ENCODE data around the gene MFSD6L. TPM values are rescaled to one million over a fixed set of nuclear protein-coding genes. Genes with fewer than 3 reads are reported as not detected.

MFSD6L gene
- total RNA-seq, 1 experiment from 2014 or later, result 2.1 TPM

GRCh38 chr17:8829036-8829941, 30.1 kb upstream of the MFSD6L start:
- no peak overlapping the region for H3K27ac Mint-ChIP-seq
- H3K4me3 Mint-ChIP-seq, result no peak overlapping the region

More at GRCh38 chr17:8829036-8829941, 30.1 kb upstream of the MFSD6L start:
- Histone ChIP-seq H2BK15ac (ENCODE audit: low read depth, low read length) (no peak overlapping the region), H3K79me1 (ENCODE audit: insufficient read depth, low read depth, low read length, poor library complexity, severe bottlenecking) (no peaks in the 10 kb centered on the region), H2AK5ac (ENCODE audit: insufficient read length, low read length) (no peak overlapping the region), H3K56ac (ENCODE audit: insufficient read length, low read depth, low read length) (no peak overlapping the region), H4K5ac (ENCODE audit: insufficient read length, low read depth, low read length) (peak overlapping the region; percentile 30), H2BK12ac (ENCODE audit: insufficient read length, low read depth, low read length) (no peak overlapping the region), H2BK20ac (ENCODE audit: low read depth, low read length, poor library complexity, severe bottlenecking) (no peak overlapping the region), H4K91ac (ENCODE audit: insufficient read length, low read depth, low read length) (no peak overlapping the region), H4K8ac (replicated peaks; ENCODE audit: insufficient read length, low read depth, low read length) (peak overlapping the region; percentile 20), H4K20me1 (ENCODE audit: control insufficient read depth, insufficient read depth, insufficient read length) (no peaks in the 10 kb centered on the region), H3K23ac (ENCODE audit: insufficient read length, low read depth, low read length) (no peak overlapping the region), H3K27me3 (ENCODE audit: insufficient read depth, low read length) (no peaks in the 10 kb centered on the region), H3T11ph (ENCODE audit: low read length) (no peak overlapping the region), H3K4me2 (ENCODE audit: insufficient read depth, insufficient read length, low read length) (no peak overlapping the region), H3K9ac (ENCODE audit: extremely low read depth, insufficient read length, low read length) (no peak overlapping the region), H3K23me2 (ENCODE audit: insufficient read length, low read depth, low read length, poor library complexity, severe bottlenecking) (no peaks in the 10 kb centered on the region), H2BK120ac (ENCODE audit: low read depth, low read length, poor library complexity, severe bottlenecking) (no peak overlapping the region), H3K4me1 (ENCODE audit: insufficient read depth, low read length) (no peaks in the 10 kb centered on the region), H3K14ac (ENCODE audit: insufficient read depth, low read length) (no peak overlapping the region), H3K4ac (ENCODE audit: low read depth, low read length) (no peak overlapping the region), H2BK5ac (ENCODE audit: insufficient read length, low read length) (no peak overlapping the region), H3K27ac (ENCODE audit: insufficient read length, low read depth, low read length) (no peak overlapping the region), H2AFZ (ENCODE audit: low read length) (no peak overlapping the region), H3K9me3 (ENCODE audit: control insufficient read depth, low read depth, low read length) (no peaks in the 10 kb centered on the region), H3K79me2 (ENCODE audit: insufficient read depth, low read length) (no peaks in the 10 kb centered on the region), H3K18ac (ENCODE audit: insufficient read length, low read depth, low read length) (no peak overlapping the region)
- H3K36me3 Mint-ChIP-seq (ENCODE audit: insufficient read depth in 1 of 3, low read depth in 3 of 3), result no peaks in the 10 kb centered on the region; a peak in 1 of 7 replicates
- H3K4me1 Mint-ChIP-seq, result peaks cover 4 to 11% of the 10 kb centered on the region in 2 experiments; a peak in 3 of 4 replicates
- DNase-seq, result no peak
- peaks cover 7% of the 10 kb centered on the region for H3K27me3 Mint-ChIP-seq (ENCODE audit: low read depth)
- TF ChIP-seq, protein P1, sequence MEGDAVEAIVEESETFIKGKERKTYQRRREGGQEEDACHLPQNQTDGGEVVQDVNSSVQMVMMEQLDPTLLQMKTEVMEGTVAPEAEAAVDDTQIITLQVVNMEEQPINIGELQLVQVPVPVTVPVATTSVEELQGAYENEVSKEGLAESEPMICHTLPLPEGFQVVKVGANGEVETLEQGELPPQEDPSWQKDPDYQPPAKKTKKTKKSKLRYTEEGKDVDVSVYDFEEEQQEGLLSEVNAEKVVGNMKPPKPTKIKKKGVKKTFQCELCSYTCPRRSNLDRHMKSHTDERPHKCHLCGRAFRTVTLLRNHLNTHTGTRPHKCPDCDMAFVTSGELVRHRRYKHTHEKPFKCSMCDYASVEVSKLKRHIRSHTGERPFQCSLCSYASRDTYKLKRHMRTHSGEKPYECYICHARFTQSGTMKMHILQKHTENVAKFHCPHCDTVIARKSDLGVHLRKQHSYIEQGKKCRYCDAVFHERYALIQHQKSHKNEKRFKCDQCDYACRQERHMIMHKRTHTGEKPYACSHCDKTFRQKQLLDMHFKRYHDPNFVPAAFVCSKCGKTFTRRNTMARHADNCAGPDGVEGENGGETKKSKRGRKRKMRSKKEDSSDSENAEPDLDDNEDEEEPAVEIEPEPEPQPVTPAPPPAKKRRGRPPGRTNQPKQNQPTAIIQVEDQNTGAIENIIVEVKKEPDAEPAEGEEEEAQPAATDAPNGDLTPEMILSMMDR (conservative IDR thresholded peaks at IDR 0.05), result no peak
- peaks cover 1 to 5% of the 10 kb centered on the region in 2 experiments; a peak in 3 of 5 replicates for H3K9me3 Mint-ChIP-seq
- WGBS (ENCODE audit: extremely low coverage, insufficient read length, low lambda C conversion rate), result no CpG with 5 or more reads among the region's 16 CpGs
